Panc1 (cell line): ENCODE data around the gene MAP3K13. TPM values are rescaled to one million over a fixed set of nuclear protein-coding genes. Genes with fewer than 3 reads are reported as not detected.
A peak's percentile ranks its signal among the peaks of the same experiment; 100 is the strongest.

Experiments
- ATAC-seq: fragments of 200-7000 bp; cut with Tn5 transposase; 2 replicates; pipeline ENCODE4 v1.9.1; 2020; ENCODE audit warnings: mild to moderate bottlenecking, moderate library complexity
- BruUV-seq: library from RNA; stranded (reverse); fragments of 400-500 nt; replicated peaks from 2 replicates; lab custom pipeline; 2021; lab: Mats Ljungman, UMichigan
- CTCF ChIA-PET: fragments of 300-600 bp; sonication (Branson Sonifier 250); formaldehyde crosslinking; loops from one replicate; lab custom pipeline; 2022; ENCODE audit warnings: antibody characterized with exemption; lab: Charles Lee
- POLR2A ChIA-PET: fragments of 300-600 bp; sonication (Branson Sonifier 250); formaldehyde crosslinking; loops from one replicate; lab custom pipeline; 2022; ENCODE audit warnings: antibody characterized with exemption; lab: Charles Lee
- DNase-seq: peaks from one replicate; pipeline ENCODE4 v3.0.0-alpha.2; 2010; ENCODE audit warnings: low read depth, low spot score
- H3K27ac ChIP-seq: 2 replicates; pipeline ENCODE4 v1.5.1; 2011; ENCODE audit warnings: mild to moderate bottlenecking, low read length, inconsistent platforms
- H3K27me3 ChIP-seq: fragments of 200-500 bp; sonication (Bioruptor generic); 2 replicates; pipeline ENCODE4 v1.6.0; 2014; ENCODE audit warnings: low read length, inconsistent platforms; ENCODE audit not compliant: control insufficient read depth, insufficient read depth
- H3K36me3 ChIP-seq: fragments of 200-500 bp; sonication (Bioruptor generic); 2 replicates; pipeline ENCODE4 v1.5.1; 2014; ENCODE audit warnings: inconsistent platforms, mild to moderate bottlenecking, low read length, moderate library complexity; ENCODE audit not compliant: control insufficient read depth, insufficient read depth
- H3K4me1 ChIP-seq: 2 replicates; pipeline ENCODE4 v1.5.1; 2011; ENCODE audit warnings: inconsistent platforms, mild to moderate bottlenecking, low read length, moderate library complexity; ENCODE audit not compliant: control insufficient read depth, insufficient read depth
- H3K4me3 ChIP-seq, 2 experiments: 2 replicates each; pipeline ENCODE4 v1.5.1; 2011 to 2012; ENCODE audit warnings: low read depth in 2 of 2, low read length in 2 of 2, mild to moderate bottlenecking in 2 of 2, inconsistent platforms in 1 of 2, moderate library complexity in 1 of 2
- H3K9me3 ChIP-seq: fragments of 200-500 bp; sonication (Bioruptor generic); 2 replicates; pipeline ENCODE4 v1.5.1; 2014; ENCODE audit warnings: low read depth, mild to moderate bottlenecking, inconsistent platforms, low read length, moderate library complexity; ENCODE audit not compliant: control insufficient read depth, insufficient read depth
- POLR2AphosphoS5 ChIP-seq: IDR thresholded peaks from 2 replicates; pipeline ENCODE4 v1.6.1; 2012; ENCODE audit warnings: mild to moderate bottlenecking, low read depth, low read length, moderate library complexity
- SIN3A ChIP-seq: IDR thresholded peaks from 2 replicates; pipeline ENCODE4 v1.6.1; 2012; ENCODE audit warnings: low read depth, mild to moderate bottlenecking, low read length, moderate library complexity, borderline replicate concordance; ENCODE audit not compliant: insufficient read depth
- TCF7L2 ChIP-seq: IDR thresholded peaks from 2 replicates; pipeline ENCODE4 v1.6.1; 2011; ENCODE audit warnings: mild to moderate bottlenecking, low read depth, low read length, inconsistent platforms
- in situ Hi-C: cut with HindIII; loops from 2 replicates; pipeline ENCODE4 v1.10.0; 2016; ENCODE audit warnings: low sequenced_read_pairs, low pct_unique_long_range_greater_than_20kb
- intact Hi-C: fragments of 100-400 bp; cut with micrococcal nuclease; formaldehyde crosslinking; loops from one replicate; pipeline ENCODE4 v1.10.0; 2022; ENCODE audit not compliant: unreplicated experiment
- total RNA-seq: library from RNA; stranded (reverse); gene quantifications from one replicate; pipeline ENCODE4 v1.2.1, GENCODE V29; 2021; ENCODE audit not compliant: unreplicated experiment
- TF ChIP-seq, protein P1 (sequence below): fragments of 450-650 bp; IDR thresholded peaks from 2 replicates; pipeline ENCODE4 v1.5.1; 2017; ENCODE audit warnings: mild to moderate bottlenecking
- TF ChIP-seq, protein P2 (sequence below), 2 experiments: IDR thresholded peaks; 2 replicates each; pipeline ENCODE4 v1.6.1; 2011 to 2012; ENCODE audit warnings: low read depth in 2 of 2, control low read depth in 1 of 2, low read length in 1 of 2, mild to moderate bottlenecking in 1 of 2, moderate library complexity in 1 of 2; ENCODE audit not compliant: insufficient read depth in 1 of 2

Gene MAP3K13
- total RNA-seq, 1 experiment from 2014 or later, result 26.6 TPM

DNA sequence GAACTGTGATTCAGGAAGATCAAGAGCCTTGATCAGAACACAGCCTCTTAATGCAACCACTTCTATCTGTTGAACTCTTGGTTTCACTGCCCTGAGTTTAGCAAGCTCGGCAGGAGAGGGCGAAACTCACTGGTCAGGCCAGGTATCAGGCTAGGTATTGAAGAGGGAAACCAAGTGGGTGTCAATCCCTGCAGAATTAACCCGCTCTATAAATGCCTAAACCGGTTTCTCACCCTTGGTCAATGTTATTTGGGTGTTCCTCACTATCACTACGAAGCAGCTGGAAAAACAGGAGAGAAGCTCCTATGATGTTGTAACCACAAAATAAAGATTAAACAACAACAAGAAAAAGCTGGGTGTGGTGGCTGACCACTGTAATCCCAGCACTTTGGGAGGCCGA lies 165.6 kb downstream of the MAP3K13 start:
- intact Hi-C loops (no loop called here), in situ Hi-C loops (no loop called here)
- no peak for TF ChIP-seq TCF7L2
- TF ChIP-seq POLR2AphosphoS5, result no peak
- no peak for TF ChIP-seq SIN3A
- TF ChIP-seq, protein P1, sequence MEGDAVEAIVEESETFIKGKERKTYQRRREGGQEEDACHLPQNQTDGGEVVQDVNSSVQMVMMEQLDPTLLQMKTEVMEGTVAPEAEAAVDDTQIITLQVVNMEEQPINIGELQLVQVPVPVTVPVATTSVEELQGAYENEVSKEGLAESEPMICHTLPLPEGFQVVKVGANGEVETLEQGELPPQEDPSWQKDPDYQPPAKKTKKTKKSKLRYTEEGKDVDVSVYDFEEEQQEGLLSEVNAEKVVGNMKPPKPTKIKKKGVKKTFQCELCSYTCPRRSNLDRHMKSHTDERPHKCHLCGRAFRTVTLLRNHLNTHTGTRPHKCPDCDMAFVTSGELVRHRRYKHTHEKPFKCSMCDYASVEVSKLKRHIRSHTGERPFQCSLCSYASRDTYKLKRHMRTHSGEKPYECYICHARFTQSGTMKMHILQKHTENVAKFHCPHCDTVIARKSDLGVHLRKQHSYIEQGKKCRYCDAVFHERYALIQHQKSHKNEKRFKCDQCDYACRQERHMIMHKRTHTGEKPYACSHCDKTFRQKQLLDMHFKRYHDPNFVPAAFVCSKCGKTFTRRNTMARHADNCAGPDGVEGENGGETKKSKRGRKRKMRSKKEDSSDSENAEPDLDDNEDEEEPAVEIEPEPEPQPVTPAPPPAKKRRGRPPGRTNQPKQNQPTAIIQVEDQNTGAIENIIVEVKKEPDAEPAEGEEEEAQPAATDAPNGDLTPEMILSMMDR, result no peak
- TF ChIP-seq, protein P2, sequence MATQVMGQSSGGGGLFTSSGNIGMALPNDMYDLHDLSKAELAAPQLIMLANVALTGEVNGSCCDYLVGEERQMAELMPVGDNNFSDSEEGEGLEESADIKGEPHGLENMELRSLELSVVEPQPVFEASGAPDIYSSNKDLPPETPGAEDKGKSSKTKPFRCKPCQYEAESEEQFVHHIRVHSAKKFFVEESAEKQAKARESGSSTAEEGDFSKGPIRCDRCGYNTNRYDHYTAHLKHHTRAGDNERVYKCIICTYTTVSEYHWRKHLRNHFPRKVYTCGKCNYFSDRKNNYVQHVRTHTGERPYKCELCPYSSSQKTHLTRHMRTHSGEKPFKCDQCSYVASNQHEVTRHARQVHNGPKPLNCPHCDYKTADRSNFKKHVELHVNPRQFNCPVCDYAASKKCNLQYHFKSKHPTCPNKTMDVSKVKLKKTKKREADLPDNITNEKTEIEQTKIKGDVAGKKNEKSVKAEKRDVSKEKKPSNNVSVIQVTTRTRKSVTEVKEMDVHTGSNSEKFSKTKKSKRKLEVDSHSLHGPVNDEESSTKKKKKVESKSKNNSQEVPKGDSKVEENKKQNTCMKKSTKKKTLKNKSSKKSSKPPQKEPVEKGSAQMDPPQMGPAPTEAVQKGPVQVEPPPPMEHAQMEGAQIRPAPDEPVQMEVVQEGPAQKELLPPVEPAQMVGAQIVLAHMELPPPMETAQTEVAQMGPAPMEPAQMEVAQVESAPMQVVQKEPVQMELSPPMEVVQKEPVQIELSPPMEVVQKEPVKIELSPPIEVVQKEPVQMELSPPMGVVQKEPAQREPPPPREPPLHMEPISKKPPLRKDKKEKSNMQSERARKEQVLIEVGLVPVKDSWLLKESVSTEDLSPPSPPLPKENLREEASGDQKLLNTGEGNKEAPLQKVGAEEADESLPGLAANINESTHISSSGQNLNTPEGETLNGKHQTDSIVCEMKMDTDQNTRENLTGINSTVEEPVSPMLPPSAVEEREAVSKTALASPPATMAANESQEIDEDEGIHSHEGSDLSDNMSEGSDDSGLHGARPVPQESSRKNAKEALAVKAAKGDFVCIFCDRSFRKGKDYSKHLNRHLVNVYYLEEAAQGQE (IDR thresholded peaks at IDR 0.05; ENCODE audit: insufficient read depth in 1 of 2, low read depth in 2 of 2, low read length in 1 of 2), result no peak
- ChIA-PET POLR2A (interaction anchor here (0.6 to 0.7 kb wide), 2 partner anchors 15 to 479 kb away, joined by 6 to 7 read pairs; no protein-coding TSS in a partner anchor), CTCF (interaction anchor here (0.5 kb wide), 1 partner anchor 654 kb away, joined by 11 read pairs; no protein-coding TSS in a partner anchor)
- DNase-seq (no peak), ATAC-seq (peak; percentile 22)
- BruUV-seq, result no TSS peak
- Histone ChIP-seq H3K4me3 (no peak overlapping the region), H3K27me3 (no peaks in the 10 kb centered on the region), H3K9me3 (no peaks in the 10 kb centered on the region), H3K4me1 (no peaks in the 10 kb centered on the region), H3K36me3 (no peaks in the 10 kb centered on the region), H3K27ac (no peak overlapping the region)

DNA sequence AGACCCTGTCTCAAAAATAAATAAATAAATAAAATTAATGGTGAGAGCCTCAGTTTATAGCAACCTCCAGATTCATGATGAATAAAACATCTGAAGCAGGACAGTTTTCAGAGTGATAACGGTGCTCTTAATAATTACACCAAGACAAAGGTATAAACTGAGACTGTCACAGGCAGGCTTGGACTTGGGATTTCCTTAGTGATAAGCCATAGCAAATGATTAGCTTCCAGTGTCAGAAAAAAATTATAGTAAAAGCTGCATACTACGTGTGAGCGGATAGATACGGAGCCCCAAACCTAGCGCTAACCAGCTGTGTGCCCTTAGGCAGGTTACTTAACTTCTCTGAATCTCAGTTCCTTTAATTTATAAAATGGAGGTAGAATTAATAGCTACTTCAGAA lies 167.9 kb downstream of the MAP3K13 start:
- ATAC-seq, result no peak
- H3K36me3 ChIP-seq, result no peaks in the 10 kb centered on the region
- no peak for DNase-seq
- H3K27ac ChIP-seq, result no peak overlapping the region
- H3K4me3 ChIP-seq, result no peak overlapping the region
- CTCF ChIA-PET, result interaction anchor here (1.0 kb wide), 1 partner anchor 28 kb away, joined by 7 read pairs; no protein-coding TSS in a partner anchor
- intact Hi-C loops (no loop called here), in situ Hi-C loops (no loop called here)
- no peaks in the 10 kb centered on the region for H3K9me3 ChIP-seq
- BruUV-seq, result no TSS peak
- H3K4me1 ChIP-seq, result no peaks in the 10 kb centered on the region
- TF ChIP-seq, protein P2 (IDR thresholded peaks at IDR 0.05; ENCODE audit: insufficient read depth in 1 of 2, low read depth in 2 of 2, low read length in 1 of 2), result no peak
- no peak for TF ChIP-seq POLR2AphosphoS5
- TF ChIP-seq SIN3A, result no peak
- no peak for TF ChIP-seq TCF7L2
- TF ChIP-seq, protein P1, result no peak
- no peaks in the 10 kb centered on the region for H3K27me3 ChIP-seq
- POLR2A ChIA-PET, result interaction anchor here (0.6 kb wide), 1 partner anchor 55 kb away, joined by 4 read pairs; no protein-coding TSS in a partner anchor
